SU-DHL-6 (cell line): ENCODE results near the gene MYMX.

ENCODE experiments used
- EZH2phosphoT487 ChIP-seq: fragments of 200-600 bp; sonication (generic), shearing (Covaris generic); conservative IDR thresholded peaks from 2 replicates; pipeline ENCODE4 v1.6.1; 2018; ENCODE audit warnings: mild to moderate bottlenecking, antibody characterized with exemption, low read length, moderate library complexity, mixed read lengths
- TF ChIP-seq, protein P1 (sequence below): fragments of 200-600 bp; sonication (generic); IDR thresholded peaks from one replicate; pipeline ENCODE4 v1.5.1; 2017; ENCODE audit warnings: antibody characterized with exemption, mild to moderate bottlenecking, low read length, moderate library complexity; ENCODE audit not compliant: insufficient read depth, poor library complexity, severe bottlenecking

DNA sequence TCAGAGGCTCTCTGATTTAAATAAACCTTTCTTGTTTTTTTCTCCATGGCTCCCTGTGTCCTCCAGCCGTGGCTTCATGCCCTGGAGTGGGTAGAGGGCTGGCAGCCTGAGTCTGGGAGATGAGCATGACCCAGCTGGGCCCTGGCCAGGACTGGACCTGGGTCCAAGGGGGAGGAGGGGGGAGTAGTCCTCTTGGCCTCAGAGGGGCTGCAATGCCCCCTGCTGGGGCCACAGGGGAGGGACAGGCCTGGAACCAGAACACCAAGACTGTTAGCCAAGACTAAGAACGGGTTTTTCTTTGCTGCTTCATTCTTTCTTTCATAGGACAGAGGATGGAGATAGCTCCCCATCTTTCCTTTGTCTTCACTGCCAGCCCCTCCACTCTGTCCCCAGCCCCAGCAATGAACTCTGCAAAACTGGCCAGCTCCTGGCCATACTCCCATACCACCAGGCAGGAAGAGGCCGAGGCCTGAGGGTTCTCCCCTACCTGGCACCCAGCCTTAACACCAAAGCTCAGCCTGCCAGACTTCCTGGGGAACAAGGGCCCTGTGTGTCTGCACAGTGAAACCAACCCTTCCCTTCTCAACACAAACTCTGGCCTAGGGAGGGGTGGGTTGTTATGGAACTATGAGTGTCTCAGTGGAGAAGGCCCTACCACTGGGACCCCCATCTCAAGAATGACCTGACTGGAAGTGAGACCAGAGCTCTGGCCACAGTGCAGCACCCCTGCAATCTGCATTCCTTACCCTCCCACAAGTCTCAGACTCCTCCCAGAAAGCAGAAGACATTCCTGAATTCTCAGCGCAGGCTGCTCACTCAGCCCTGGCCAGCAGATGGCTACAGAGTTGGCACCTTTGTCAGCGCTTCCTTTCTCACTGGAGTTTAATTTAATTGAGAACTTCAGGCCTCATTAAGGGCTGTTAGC is 17.6 kb downstream of the MYMX start:
- TF ChIP-seq, protein P1, sequence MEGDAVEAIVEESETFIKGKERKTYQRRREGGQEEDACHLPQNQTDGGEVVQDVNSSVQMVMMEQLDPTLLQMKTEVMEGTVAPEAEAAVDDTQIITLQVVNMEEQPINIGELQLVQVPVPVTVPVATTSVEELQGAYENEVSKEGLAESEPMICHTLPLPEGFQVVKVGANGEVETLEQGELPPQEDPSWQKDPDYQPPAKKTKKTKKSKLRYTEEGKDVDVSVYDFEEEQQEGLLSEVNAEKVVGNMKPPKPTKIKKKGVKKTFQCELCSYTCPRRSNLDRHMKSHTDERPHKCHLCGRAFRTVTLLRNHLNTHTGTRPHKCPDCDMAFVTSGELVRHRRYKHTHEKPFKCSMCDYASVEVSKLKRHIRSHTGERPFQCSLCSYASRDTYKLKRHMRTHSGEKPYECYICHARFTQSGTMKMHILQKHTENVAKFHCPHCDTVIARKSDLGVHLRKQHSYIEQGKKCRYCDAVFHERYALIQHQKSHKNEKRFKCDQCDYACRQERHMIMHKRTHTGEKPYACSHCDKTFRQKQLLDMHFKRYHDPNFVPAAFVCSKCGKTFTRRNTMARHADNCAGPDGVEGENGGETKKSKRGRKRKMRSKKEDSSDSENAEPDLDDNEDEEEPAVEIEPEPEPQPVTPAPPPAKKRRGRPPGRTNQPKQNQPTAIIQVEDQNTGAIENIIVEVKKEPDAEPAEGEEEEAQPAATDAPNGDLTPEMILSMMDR = peak; percentile 96
- TF ChIP-seq EZH2phosphoT487 = no peak
